Osteocyte (in vitro differentiated cells): ENCODE measurements around the gene ERH. TPM values are rescaled to one million over a fixed set of nuclear protein-coding genes. Genes with fewer than 3 reads are reported as not detected.

ENCODE experiments used
- DNase-seq: peaks from one replicate; pipeline ENCODE4 v3.0.0; 2021; ENCODE audit warnings: mixed read lengths; ENCODE audit not compliant: unreplicated experiment; ENCODE audit errors: extremely low spot score
- H3K27ac Mint-ChIP-seq: one replicate; pipeline ENCODE4 v1.8.0; 2021; ENCODE audit warnings: mild to moderate bottlenecking, mixed read lengths; ENCODE audit not compliant: unreplicated experiment
- H3K27me3 Mint-ChIP-seq: one replicate; pipeline ENCODE4 v1.8.0; 2021; ENCODE audit warnings: mixed read lengths; ENCODE audit not compliant: unreplicated experiment
- H3K36me3 Mint-ChIP-seq: one replicate; pipeline ENCODE4 v1.8.0; 2021; ENCODE audit warnings: mixed read lengths; ENCODE audit not compliant: unreplicated experiment
- H3K4me1 Mint-ChIP-seq: one replicate; pipeline ENCODE4 v1.8.0; 2021; ENCODE audit warnings: mixed read lengths; ENCODE audit not compliant: unreplicated experiment
- H3K4me3 Mint-ChIP-seq: one replicate; pipeline ENCODE4 v1.8.0; 2021; ENCODE audit warnings: mild to moderate bottlenecking, moderate library complexity, mixed read lengths; ENCODE audit not compliant: unreplicated experiment
- H3K9me3 Mint-ChIP-seq: one replicate; pipeline ENCODE4 v1.8.0; 2021; ENCODE audit warnings: mixed read lengths; ENCODE audit not compliant: unreplicated experiment
- long read RNA-seq: library from polyadenylated mRNA; unstranded; transcript quantifications from one replicate; pipeline ENCODE4 v2.0.0, GENCODE V29; 2021
- total RNA-seq: library from RNA; stranded (reverse); gene quantifications from 2 replicates; pipeline ENCODE4 v1.2.1, GENCODE V29; 2021
- TF ChIP-seq, protein P1 (sequence below): fragments of 200-600 bp; sonication (generic); IDR thresholded peaks from 2 replicates; pipeline ENCODE4 v1.5.0; 2021; ENCODE audit warnings: antibody characterized with exemption, mild to moderate bottlenecking, moderate library complexity

ERH gene
- 193 and 211 TPM in 2 replicates for total RNA-seq
- long read RNA-seq, transcript ERH-203 (4 exons, 1,124 nt), result major isoform, 29 of 32 reads
- long read RNA-seq, partial matches to known transcripts, result 0 of 32 reads
- long read RNA-seq, other reads (novel, unspliced or antisense), result 1 of 32 reads

DNA sequence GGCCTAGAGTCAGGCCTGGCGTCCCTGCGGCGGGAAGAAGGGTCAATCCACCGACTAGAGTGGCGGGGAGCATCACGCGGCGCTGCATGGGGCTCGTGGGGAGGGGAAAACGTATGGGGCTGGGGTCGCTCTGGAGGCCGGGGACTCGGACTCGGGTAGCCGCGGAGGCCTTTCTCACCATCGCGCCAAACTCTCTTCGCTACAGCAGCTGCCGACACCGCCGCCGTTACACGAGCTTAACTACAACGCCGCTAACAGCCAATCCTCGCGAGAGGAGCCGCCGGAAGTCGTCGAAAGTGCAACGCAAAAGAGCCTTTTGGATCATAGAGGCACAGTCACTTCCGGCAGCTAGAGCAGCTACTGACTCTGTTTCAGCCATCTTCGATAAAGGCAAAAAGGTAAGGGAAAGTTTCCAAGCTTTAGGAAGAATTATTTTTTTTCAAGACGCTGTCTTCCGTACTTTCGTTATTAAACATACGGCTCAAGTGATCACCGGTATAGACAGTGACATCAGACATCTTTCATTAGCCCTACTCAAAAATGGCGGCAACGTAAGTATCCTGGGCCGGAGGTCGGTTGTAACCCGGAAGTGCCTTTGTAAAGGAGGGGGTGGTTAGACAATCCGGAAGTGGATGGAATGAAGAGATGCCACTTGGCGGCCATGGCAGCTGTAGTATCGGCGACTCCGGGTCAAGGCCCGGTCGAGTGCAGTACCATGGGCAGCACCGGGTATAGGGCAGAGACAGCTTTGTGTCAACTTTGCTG lies at the start of gene ERH, which contains the start of gene SLC39A9:
ERH (minus strand) TSS at position 247 of the 765 bp plus-strand sequence; CDS start at position 181, 66 bp downstream.
SLC39A9 (plus strand) TSS at position 640 of the 765 bp plus-strand sequence. CDS start 678 bp downstream, outside the sequence.
- no peaks in the 10 kb centered on the region for H3K9me3 Mint-ChIP-seq
- peaks cover 53% of the 10 kb centered on the region for H3K4me1 Mint-ChIP-seq
- peak within 1 kb of the TSS; percentile 95 for H3K4me3 Mint-ChIP-seq
- peak within 1 kb of the TSS; percentile 100 for H3K27ac Mint-ChIP-seq
- H3K27me3 Mint-ChIP-seq, result no peaks in the 10 kb centered on the region
- DNase-seq, result peak; percentile 96
- TF ChIP-seq, protein P1, sequence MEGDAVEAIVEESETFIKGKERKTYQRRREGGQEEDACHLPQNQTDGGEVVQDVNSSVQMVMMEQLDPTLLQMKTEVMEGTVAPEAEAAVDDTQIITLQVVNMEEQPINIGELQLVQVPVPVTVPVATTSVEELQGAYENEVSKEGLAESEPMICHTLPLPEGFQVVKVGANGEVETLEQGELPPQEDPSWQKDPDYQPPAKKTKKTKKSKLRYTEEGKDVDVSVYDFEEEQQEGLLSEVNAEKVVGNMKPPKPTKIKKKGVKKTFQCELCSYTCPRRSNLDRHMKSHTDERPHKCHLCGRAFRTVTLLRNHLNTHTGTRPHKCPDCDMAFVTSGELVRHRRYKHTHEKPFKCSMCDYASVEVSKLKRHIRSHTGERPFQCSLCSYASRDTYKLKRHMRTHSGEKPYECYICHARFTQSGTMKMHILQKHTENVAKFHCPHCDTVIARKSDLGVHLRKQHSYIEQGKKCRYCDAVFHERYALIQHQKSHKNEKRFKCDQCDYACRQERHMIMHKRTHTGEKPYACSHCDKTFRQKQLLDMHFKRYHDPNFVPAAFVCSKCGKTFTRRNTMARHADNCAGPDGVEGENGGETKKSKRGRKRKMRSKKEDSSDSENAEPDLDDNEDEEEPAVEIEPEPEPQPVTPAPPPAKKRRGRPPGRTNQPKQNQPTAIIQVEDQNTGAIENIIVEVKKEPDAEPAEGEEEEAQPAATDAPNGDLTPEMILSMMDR, result no peak
- peaks cover 22% of the 10 kb centered on the region for H3K36me3 Mint-ChIP-seq

DNA sequence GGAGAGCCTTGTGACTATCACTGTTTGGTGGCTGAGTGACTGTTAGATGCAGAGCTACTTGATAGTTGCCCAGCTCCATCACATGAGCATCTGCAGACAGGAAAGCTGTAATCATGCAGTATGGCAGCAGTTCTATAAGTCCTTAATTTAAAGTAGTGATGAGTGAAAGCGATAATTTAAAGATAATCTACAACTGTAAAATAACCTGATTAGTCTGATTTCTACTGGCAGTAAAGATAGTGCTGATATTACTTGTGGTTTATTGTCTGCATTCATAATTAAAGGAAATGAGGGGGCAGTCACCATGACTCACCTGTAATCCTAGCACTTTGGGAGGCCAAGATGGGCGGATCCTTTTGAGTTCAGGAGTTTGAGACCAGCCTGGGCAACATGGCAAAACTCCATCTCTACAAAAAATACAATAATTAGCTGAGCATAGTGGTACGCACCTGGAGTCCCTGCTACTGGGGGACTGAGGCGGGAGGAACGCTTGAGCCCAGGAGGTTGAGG lies 45.3 kb upstream of the ERH start:
- TF ChIP-seq, protein P1, result no peak
- peaks cover 29% of the 10 kb centered on the region for H3K36me3 Mint-ChIP-seq
- no peaks in the 10 kb centered on the region for H3K27me3 Mint-ChIP-seq
- H3K9me3 Mint-ChIP-seq, result no peaks in the 10 kb centered on the region
- H3K4me3 Mint-ChIP-seq, result no peak overlapping the region
- no peak for DNase-seq
- H3K27ac Mint-ChIP-seq, result no peak overlapping the region
- peaks cover 7% of the 10 kb centered on the region for H3K4me1 Mint-ChIP-seq

DNA sequence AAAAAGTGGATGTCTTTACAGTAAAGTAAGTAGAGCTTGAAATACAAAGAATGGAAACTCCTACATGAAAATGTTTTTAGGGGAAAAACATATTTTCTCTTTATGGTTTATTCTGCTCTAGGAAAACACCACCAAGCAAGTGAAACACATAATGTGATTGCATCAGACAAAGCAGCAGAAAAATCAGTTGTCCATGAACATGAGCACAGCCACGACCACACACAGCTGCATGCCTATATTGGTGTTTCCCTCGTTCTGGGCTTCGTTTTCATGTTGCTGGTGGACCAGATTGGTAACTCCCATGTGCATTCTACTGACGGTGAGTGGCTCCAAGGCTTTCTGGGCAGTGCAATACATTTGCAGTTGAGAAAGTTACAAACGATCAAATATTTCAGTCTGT lies 43.8 kb upstream of the ERH start:
- TF ChIP-seq, protein P1, result no peak
- H3K9me3 Mint-ChIP-seq, result no peaks in the 10 kb centered on the region
- H3K27me3 Mint-ChIP-seq, result no peaks in the 10 kb centered on the region
- no peak overlapping the region for H3K4me3 Mint-ChIP-seq
- peaks cover 22% of the 10 kb centered on the region for H3K36me3 Mint-ChIP-seq
- peak overlapping the region; percentile 47 for H3K27ac Mint-ChIP-seq
- peaks cover 7% of the 10 kb centered on the region for H3K4me1 Mint-ChIP-seq
- DNase-seq, result no peak

DNA sequence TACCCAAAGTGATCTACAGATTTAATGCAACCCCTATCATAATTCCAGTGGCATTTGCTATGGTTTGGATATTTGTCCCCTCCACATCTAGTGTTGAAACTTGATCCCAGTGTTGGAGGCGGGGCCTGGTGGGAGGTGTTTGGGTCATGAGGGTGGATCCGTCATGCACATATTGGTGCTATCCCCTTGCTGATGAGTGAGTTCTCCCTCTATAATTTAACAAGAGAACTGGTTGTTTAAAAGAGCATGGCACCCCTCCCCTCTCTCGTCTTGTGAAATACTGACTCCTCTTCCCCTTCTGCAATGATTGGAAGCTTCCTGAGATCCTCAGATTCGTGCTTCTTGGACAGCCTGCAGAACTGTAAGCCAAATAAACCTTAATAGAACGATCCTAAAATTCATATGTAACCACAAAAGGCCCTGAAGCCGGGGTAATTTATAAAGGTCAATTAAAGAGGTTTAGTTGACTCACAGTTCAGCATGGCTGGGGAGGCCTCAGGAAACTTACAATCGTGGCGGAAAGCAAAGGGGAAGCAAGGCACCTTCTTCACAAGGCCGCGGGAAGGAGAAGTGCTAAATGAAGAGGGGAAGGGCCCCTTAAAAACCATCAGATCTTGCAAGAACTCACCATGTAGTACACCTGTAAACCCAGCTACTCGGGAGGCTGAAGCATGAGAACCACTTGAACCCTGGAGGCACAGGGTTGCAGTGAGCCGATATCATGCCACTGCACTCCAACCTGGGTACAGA lies 41.6 kb upstream of the ERH start:
- H3K4me3 Mint-ChIP-seq, result no peak overlapping the region
- TF ChIP-seq, protein P1, result no peak

More for the DNA sequence above, 41.6 kb upstream of the ERH start:
- peaks cover 14% of the 10 kb centered on the region for H3K36me3 Mint-ChIP-seq
- H3K9me3 Mint-ChIP-seq, result no peaks in the 10 kb centered on the region
- peaks cover 7% of the 10 kb centered on the region for H3K4me1 Mint-ChIP-seq
- DNase-seq, result no peak
- H3K27me3 Mint-ChIP-seq, result no peaks in the 10 kb centered on the region
- H3K27ac Mint-ChIP-seq, result no peak overlapping the region
